Measurements from ENCODE around the gene ASB3.

The ASB3 gene

GRCh38 chr2:53632126-53632460 lies 154.7 kb downstream of the ASB3 start:
- H3K9ac ChIP-seq (ENCODE audit: low read length): no peak overlapping the region
- no peak overlapping the region for H3K4me2 ChIP-seq (ENCODE audit: low read length)
- H3K27me3 ChIP-seq (ENCODE audit: low read depth, low read length): no peaks in the 10 kb centered on the region
- no peaks in the 10 kb centered on the region for H3K36me3 ChIP-seq (replicated peaks; ENCODE audit: low read depth, low read length)
- no peak overlapping the region for H3K27ac ChIP-seq (ENCODE audit: low read length)
- TF ChIP-seq EZH2phosphoT487 (IDR thresholded peaks at IDR 0.05; ENCODE audit: low read depth) (no peak), CTCF (IDR thresholded peaks at IDR 0.05; ENCODE audit: low read depth, low read length) (no peak)
- peaks cover 12% of the 10 kb centered on the region for H3K4me1 ChIP-seq (ENCODE audit: low read length)
- no peaks in the 10 kb centered on the region for H4K20me1 ChIP-seq (ENCODE audit: insufficient read depth, low read length)
- H3K4me3 ChIP-seq (ENCODE audit: low read length): no peak overlapping the region
- no peaks in the 10 kb centered on the region for H3K9me3 ChIP-seq (ENCODE audit: insufficient read depth, low read length)
- H3K79me2 ChIP-seq (ENCODE audit: low read length): no peaks in the 10 kb centered on the region
- H2AFZ ChIP-seq (ENCODE audit: low read depth, low read length): no peak overlapping the region

GRCh38 chr2:53631313-53632125 lies 155.2 kb downstream of the ASB3 start:
- Histone ChIP-seq H4K20me1 (ENCODE audit: insufficient read depth, low read length) (no peaks in the 10 kb centered on the region), H3K4me2 (ENCODE audit: low read length) (no peak overlapping the region), H2AFZ (ENCODE audit: low read depth, low read length) (no peak overlapping the region), H3K9ac (ENCODE audit: low read length) (no peak overlapping the region), H3K36me3 (replicated peaks; ENCODE audit: low read depth, low read length) (no peaks in the 10 kb centered on the region), H3K4me3 (ENCODE audit: low read length) (no peak overlapping the region), H3K4me1 (ENCODE audit: low read length) (peaks cover 12% of the 10 kb centered on the region), H3K9me3 (ENCODE audit: insufficient read depth, low read length) (no peaks in the 10 kb centered on the region), H3K27me3 (ENCODE audit: low read depth, low read length) (no peaks in the 10 kb centered on the region), H3K79me2 (ENCODE audit: low read length) (no peaks in the 10 kb centered on the region), H3K27ac (ENCODE audit: low read length) (no peak overlapping the region)
- TF ChIP-seq CTCF (IDR thresholded peaks at IDR 0.05; ENCODE audit: low read depth, low read length): no peak
- TF ChIP-seq EZH2phosphoT487 (IDR thresholded peaks at IDR 0.05; ENCODE audit: low read depth): no peak

GRCh38 chr2:53630026-53630606 lies 156.6 kb downstream of the ASB3 start:
- H3K9ac ChIP-seq (ENCODE audit: low read length): no peak overlapping the region
- H2AFZ ChIP-seq (ENCODE audit: low read depth, low read length): no peak overlapping the region
- H3K27ac ChIP-seq (ENCODE audit: low read length): no peak overlapping the region
- no peaks in the 10 kb centered on the region for H3K79me2 ChIP-seq (ENCODE audit: low read length)
- no peak overlapping the region for H3K4me3 ChIP-seq (ENCODE audit: low read length)
- H3K4me2 ChIP-seq (ENCODE audit: low read length): peak overlapping the region; percentile 22
- peaks cover 12% of the 10 kb centered on the region for H3K4me1 ChIP-seq (ENCODE audit: low read length)
- no peak for TF ChIP-seq CTCF (IDR thresholded peaks at IDR 0.05; ENCODE audit: low read depth, low read length)
- no peak for TF ChIP-seq EZH2phosphoT487 (IDR thresholded peaks at IDR 0.05; ENCODE audit: low read depth)
- H3K36me3 ChIP-seq (replicated peaks; ENCODE audit: low read depth, low read length): no peaks in the 10 kb centered on the region
- H3K9me3 ChIP-seq (ENCODE audit: insufficient read depth, low read length): no peaks in the 10 kb centered on the region
- no peaks in the 10 kb centered on the region for H4K20me1 ChIP-seq (ENCODE audit: insufficient read depth, low read length)
- no peaks in the 10 kb centered on the region for H3K27me3 ChIP-seq (ENCODE audit: low read depth, low read length)

- H3K27me3 ChIP-seq (ENCODE audit: low read depth, low read length): no peaks in the 10 kb centered on the region
- peak overlapping the region; percentile 22 for H3K4me2 ChIP-seq (ENCODE audit: low read length)
- no peaks in the 10 kb centered on the region for H3K36me3 ChIP-seq (replicated peaks; ENCODE audit: low read depth, low read length)
- no peaks in the 10 kb centered on the region for H3K9me3 ChIP-seq (ENCODE audit: insufficient read depth, low read length)
- no peak overlapping the region for H3K4me3 ChIP-seq (ENCODE audit: low read length)
- H4K20me1 ChIP-seq (ENCODE audit: insufficient read depth, low read length): no peaks in the 10 kb centered on the region
- TF ChIP-seq EZH2phosphoT487 (IDR thresholded peaks at IDR 0.05; ENCODE audit: low read depth) (no peak), CTCF (IDR thresholded peaks at IDR 0.05; ENCODE audit: low read depth, low read length) (no peak)
- H3K79me2 ChIP-seq (ENCODE audit: low read length): no peaks in the 10 kb centered on the region
- peaks cover 12% of the 10 kb centered on the region for H3K4me1 ChIP-seq (ENCODE audit: low read length)
- no peak overlapping the region for H2AFZ ChIP-seq (ENCODE audit: low read depth, low read length)
- H3K27ac ChIP-seq (ENCODE audit: low read length): no peak overlapping the region
- H3K9ac ChIP-seq (ENCODE audit: low read length): no peak overlapping the region
These were observed 157.3 kb downstream of the ASB3 start for GRCh38 chr2:53629501-53629900.

Data from OCI-LY3 (cell line).